ENCODE data around the gene PIK3R3. TPM values are rescaled to one million over a fixed set of nuclear protein-coding genes. Genes with fewer than 3 reads are reported as not detected.

The PIK3R3 gene
- total and polyA plus RNA-seq, 8 donors = 3.4 to 33.8 (median 12.4) TPM

DNA sequence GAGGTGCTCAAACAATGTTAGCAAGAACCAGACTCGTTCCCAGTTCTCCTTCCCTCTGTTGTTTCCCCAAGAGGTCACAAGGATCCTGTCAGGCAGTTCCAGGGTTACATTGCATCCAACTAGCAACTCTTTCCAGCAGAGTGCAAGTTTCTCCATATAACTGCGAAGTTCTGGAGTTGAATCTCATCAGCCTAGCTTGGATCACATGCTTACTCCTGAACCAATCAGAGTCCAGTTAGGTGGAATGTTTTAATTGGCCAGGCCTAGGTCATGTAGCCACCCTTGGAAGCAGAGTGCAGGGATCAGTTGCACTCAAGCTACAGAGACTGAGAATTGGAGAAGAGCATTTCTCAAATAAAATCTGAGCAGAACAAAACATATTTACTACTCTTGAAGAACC lies 15.9 kb upstream of the PIK3R3 start:
- no peak for TF ChIP-seq POLR2A (IDR thresholded peaks at IDR 0.05)
- no peak for TF ChIP-seq POLR2AphosphoS5 (IDR thresholded peaks at IDR 0.05)
- no peak for TF ChIP-seq EP300 (IDR thresholded peaks at IDR 0.05)
- TF ChIP-seq, protein P1, sequence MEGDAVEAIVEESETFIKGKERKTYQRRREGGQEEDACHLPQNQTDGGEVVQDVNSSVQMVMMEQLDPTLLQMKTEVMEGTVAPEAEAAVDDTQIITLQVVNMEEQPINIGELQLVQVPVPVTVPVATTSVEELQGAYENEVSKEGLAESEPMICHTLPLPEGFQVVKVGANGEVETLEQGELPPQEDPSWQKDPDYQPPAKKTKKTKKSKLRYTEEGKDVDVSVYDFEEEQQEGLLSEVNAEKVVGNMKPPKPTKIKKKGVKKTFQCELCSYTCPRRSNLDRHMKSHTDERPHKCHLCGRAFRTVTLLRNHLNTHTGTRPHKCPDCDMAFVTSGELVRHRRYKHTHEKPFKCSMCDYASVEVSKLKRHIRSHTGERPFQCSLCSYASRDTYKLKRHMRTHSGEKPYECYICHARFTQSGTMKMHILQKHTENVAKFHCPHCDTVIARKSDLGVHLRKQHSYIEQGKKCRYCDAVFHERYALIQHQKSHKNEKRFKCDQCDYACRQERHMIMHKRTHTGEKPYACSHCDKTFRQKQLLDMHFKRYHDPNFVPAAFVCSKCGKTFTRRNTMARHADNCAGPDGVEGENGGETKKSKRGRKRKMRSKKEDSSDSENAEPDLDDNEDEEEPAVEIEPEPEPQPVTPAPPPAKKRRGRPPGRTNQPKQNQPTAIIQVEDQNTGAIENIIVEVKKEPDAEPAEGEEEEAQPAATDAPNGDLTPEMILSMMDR (IDR thresholded peaks at IDR 0.05) = no peak
- WGBS, 5 donors = 56 to 80% (median 61%) methylated on average over 2 of the region's 2 CpGs
- intact Hi-C loops (cut with DNase I; ENCODE audit: low total_unique reads) = no loop called here

DNA sequence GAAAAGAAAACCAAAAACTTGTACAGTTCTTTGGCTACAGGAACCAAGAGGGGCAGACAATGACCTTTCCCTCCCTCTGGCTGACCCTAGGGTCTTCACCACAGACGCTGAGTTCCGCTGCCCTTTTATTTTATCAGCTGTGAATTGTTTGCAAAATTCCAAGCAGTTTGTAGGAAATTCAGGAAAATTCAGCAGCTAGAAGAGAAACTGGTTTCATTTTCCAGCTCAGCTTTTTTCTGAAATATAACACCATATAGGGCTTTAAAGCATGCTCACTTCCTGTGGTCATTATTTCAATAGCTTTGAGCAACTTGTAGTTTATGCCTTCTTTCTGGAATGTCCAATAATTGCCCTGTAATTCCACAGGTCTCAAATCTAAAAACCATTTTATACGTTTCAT lies 5.5 kb upstream of the PIK3R3 start:
- intact Hi-C loops (cut with DNase I; ENCODE audit: low total_unique reads) = no loop called here
- TF ChIP-seq POLR2A (IDR thresholded peaks at IDR 0.05) (no peak), EP300 (IDR thresholded peaks at IDR 0.05) (no peak), POLR2AphosphoS5 (IDR thresholded peaks at IDR 0.05) (no peak)
- TF ChIP-seq, protein P1 (IDR thresholded peaks at IDR 0.05) = no peak
- WGBS, 5 donors = 39 to 48% (median 42%) methylated on average over 3 of the region's 3 CpGs
- Histone ChIP-seq H3K27me3 (no peaks in the 10 kb centered on the region), H3K27ac (peak overlapping the region in 3 of 5 donors; percentile 25 to 52 (median 43)), H3K4me1 (peaks cover 10 to 36% (median 19%) of the 10 kb centered on the region in 4 donors), H3K36me3 (no peaks in the 10 kb centered on the region), H3K4me3 (no peak overlapping the region), H3K9me3 (no peaks in the 10 kb centered on the region)
- peak in 1 of 2 donors; percentile 24 for DNase-seq

More for the DNA sequence above, 15.9 kb upstream of the PIK3R3 start:
- no peaks in the 10 kb centered on the region for H3K9me3 ChIP-seq
- DNase-seq = no peak
- no peak overlapping the region for H3K27ac ChIP-seq
- H3K4me3 ChIP-seq = no peak overlapping the region
- H3K4me1 ChIP-seq = no peaks in the 10 kb centered on the region
- H3K36me3 ChIP-seq = no peaks in the 10 kb centered on the region
- H3K27me3 ChIP-seq = no peaks in the 10 kb centered on the region

DNA sequence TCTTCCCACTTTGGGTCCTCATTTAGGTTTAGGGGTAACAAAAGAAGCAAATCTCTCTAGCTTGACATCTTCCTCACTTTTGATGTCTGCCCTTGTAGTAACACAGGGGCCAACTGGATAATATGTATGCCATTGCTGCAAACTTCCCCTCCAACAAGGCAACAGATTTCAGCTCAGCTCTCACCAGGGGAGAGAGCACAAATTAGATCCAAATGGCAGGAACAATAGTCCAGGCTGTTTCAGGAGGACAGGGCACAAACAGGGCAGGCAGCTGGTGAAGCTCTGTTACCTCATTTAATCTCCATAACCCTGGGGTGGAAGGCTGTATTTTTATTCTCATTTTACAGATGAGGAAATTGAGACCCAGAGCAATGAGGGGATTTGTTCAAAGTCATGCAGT lies 4.3 kb upstream of the PIK3R3 start:
- H3K4me3 ChIP-seq = no peak overlapping the region
- intact Hi-C loops (cut with DNase I; ENCODE audit: low total_unique reads) = no loop called here
- H3K4me1 ChIP-seq = peaks cover 10 to 36% (median 20%) of the 10 kb centered on the region in 4 donors
- TF ChIP-seq POLR2AphosphoS5 (IDR thresholded peaks at IDR 0.05) (no peak), POLR2A (IDR thresholded peaks at IDR 0.05) (no peak), EP300 (IDR thresholded peaks at IDR 0.05) (no peak)
- TF ChIP-seq, protein P1 (IDR thresholded peaks at IDR 0.05) = no peak
- H3K27me3 ChIP-seq = no peaks in the 10 kb centered on the region
- no peaks in the 10 kb centered on the region for H3K36me3 ChIP-seq
- DNase-seq = no peak
- H3K9me3 ChIP-seq = no peaks in the 10 kb centered on the region
- no peak overlapping the region for H3K27ac ChIP-seq

DNA sequence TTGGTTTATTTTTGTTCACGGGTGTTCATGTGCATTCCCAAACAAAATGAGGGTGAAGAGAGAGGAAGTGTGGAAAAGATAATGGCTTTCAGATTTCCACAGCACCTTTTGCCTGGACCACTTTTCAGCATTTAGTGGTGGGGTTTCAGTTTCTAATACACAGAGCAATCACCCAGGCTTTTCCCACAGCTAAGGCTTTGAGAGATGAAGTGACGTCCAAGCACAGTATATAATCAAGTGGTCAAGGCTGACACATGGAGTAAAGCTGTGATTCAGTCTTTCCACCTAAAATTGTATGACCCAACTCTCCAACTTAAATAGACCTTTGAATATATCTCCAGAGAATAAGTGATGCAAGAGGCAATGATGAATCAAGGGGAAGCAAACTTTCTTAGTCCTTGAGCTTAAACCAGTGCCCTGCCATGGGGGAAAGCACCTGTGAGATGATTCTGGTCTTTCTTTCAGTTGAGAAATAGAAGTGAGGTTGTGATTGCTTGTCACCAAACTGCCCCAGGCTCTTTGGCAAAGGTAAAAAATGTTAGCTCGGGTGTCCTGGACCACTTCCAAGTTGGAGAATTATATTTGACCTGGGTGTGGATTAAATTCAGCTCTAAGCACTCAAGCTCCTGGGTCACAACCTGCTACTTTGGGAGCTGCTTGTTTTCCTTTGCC lies 2.4 kb upstream of the PIK3R3 start:
- no peaks in the 10 kb centered on the region for H3K36me3 ChIP-seq
- H3K4me3 ChIP-seq = no peak overlapping the region
- TF ChIP-seq, protein P1 (IDR thresholded peaks at IDR 0.05) = no peak
- TF ChIP-seq POLR2AphosphoS5 (IDR thresholded peaks at IDR 0.05) = peak in 2 of 3 donors; percentile 32 to 38
- H3K27ac ChIP-seq = peak overlapping the region in 4 of 5 donors; percentile 95 to 98 (median 95)
- H3K9me3 ChIP-seq = no peaks in the 10 kb centered on the region
- intact Hi-C loops (cut with DNase I; ENCODE audit: low total_unique reads) = no loop called here
- peaks cover 10 to 47% (median 28%) of the 10 kb centered on the region in 4 donors for H3K4me1 ChIP-seq
- WGBS, 5 donors = 18 to 44% (median 27%) methylated on average over 3 of the region's 3 CpGs
- DNase-seq = peak in 1 of 2 donors; percentile 28
- peaks cover 0 to 11% (median 0%) of the 10 kb centered on the region in 3 donors for H3K27me3 ChIP-seq

Data from stomach (tissue), 9 donors.